ENCODE data around the gene LTA.

LTA gene

DNA sequence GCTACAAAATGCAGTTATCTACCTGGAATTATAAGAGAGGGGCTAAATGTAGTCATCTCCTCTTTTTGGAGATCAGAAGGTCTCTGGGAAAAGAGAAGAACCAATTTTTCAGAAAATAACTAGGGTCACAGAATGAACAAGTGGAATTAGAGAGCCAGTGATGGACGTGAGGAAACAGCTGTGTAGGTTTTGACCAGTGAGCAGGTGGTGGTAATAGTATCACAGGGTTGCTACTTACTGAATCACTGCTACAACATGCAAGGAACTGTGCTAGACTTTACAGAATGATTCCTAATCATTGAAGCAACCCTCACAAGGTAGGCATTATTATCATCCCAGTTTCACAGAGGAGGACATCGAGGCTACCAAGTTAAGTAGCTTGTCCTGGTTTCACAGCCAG lies 27.4 kb upstream of the LTA start:
- TF ChIP-seq, protein P1, sequence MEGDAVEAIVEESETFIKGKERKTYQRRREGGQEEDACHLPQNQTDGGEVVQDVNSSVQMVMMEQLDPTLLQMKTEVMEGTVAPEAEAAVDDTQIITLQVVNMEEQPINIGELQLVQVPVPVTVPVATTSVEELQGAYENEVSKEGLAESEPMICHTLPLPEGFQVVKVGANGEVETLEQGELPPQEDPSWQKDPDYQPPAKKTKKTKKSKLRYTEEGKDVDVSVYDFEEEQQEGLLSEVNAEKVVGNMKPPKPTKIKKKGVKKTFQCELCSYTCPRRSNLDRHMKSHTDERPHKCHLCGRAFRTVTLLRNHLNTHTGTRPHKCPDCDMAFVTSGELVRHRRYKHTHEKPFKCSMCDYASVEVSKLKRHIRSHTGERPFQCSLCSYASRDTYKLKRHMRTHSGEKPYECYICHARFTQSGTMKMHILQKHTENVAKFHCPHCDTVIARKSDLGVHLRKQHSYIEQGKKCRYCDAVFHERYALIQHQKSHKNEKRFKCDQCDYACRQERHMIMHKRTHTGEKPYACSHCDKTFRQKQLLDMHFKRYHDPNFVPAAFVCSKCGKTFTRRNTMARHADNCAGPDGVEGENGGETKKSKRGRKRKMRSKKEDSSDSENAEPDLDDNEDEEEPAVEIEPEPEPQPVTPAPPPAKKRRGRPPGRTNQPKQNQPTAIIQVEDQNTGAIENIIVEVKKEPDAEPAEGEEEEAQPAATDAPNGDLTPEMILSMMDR (IDR thresholded peaks at IDR 0.05; ENCODE audit: extremely low read depth, missing control alignments), result no peak

DNA sequence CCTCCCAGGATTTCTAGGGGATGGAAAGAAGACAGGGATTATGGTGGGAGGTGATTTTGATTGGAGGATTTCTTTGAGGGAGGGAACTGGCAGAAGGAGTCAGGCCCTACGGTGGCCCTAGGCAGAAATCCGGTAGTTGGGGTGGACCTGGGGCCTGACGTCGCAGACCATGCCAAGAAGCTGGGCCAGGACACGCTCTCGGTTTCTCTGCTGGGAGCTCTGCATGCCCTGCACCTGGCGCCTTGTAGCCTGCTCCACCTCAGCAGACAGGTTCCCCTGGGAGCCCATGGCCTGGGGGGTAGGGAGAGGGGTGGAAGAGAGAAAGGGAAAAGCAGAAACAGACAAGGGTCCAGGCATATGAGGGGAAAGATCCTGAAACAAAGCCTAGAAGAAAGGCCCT lies 26.8 kb upstream of the LTA start:
- DNase-seq (ENCODE audit: low spot score), result no peak
- TF ChIP-seq, protein P1 (IDR thresholded peaks at IDR 0.05; ENCODE audit: extremely low read depth, missing control alignments), result no peak

More for the DNA sequence above, 27.4 kb upstream of the LTA start:
- DNase-seq (ENCODE audit: low spot score), result no peak

GRCh38 chr6:31546339-31546957 lies 25.6 kb upstream of the LTA start, which contains the start of gene ATP6V1G2:
TSS of gene ATP6V1G2 (minus strand) at chr6:31546608. CDS start at chr6:31546559, 49 bp downstream.
- peak; percentile 72 for DNase-seq (ENCODE audit: low spot score)
- TF ChIP-seq, protein P1 (IDR thresholded peaks at IDR 0.05; ENCODE audit: extremely low read depth, missing control alignments), result peak; percentile 98

GRCh38 chr6:31546958-31547726 lies 24.9 kb upstream of the LTA start, which contains the start of gene NFKBIL1:
TSS of gene NFKBIL1 (plus strand) at chr6:31547608. CDS start at chr6:31547695, 87 bp downstream.
- peak; percentile 91 for DNase-seq (ENCODE audit: low spot score)
- TF ChIP-seq, protein P1 (IDR thresholded peaks at IDR 0.05; ENCODE audit: extremely low read depth, missing control alignments), result no peak

- TF ChIP-seq, protein P1 (IDR thresholded peaks at IDR 0.05; ENCODE audit: extremely low read depth, missing control alignments), result no peak
- DNase-seq (ENCODE audit: low spot score), result no peak
Measured at GRCh38 chr6:31547727-31548543, 24.2 kb upstream of the LTA start.

DNA sequence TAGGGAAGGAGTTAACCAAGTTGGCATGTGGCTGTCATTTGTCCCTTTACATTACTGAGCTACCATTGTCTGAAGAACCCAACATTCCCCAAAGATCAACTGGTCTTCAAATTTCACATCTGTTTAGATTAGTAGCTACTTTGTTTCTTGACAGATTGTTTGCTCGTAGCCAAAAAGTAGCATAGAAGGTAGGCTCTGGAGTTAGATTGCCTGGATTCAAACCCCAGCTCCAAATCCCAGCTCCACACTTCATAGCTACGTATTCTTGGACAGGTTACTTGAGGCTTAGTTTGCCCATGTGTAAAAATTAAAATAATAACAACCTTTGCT lies 23.6 kb upstream of the LTA start:
- TF ChIP-seq, protein P1 (IDR thresholded peaks at IDR 0.05; ENCODE audit: extremely low read depth, missing control alignments), result no peak

More for the DNA sequence above, 23.6 kb upstream of the LTA start:
- DNase-seq (ENCODE audit: low spot score), result no peak

Measured in GM20000 (cell line).